Stimulated activated CD4-positive, alpha-beta T cell treated with anti-CD3 and anti-CD28 coated beads, Interleukin-2, amount 100 ng/mL, for 4 hours (primary cell): ENCODE results near the gene MAPRE3.

ENCODE experiments used
- DNase-seq: peaks from one replicate; pipeline ENCODE4 v3.0.0-alpha.2; 2020; ENCODE audit warnings: low read depth

Gene MAPRE3

DNA sequence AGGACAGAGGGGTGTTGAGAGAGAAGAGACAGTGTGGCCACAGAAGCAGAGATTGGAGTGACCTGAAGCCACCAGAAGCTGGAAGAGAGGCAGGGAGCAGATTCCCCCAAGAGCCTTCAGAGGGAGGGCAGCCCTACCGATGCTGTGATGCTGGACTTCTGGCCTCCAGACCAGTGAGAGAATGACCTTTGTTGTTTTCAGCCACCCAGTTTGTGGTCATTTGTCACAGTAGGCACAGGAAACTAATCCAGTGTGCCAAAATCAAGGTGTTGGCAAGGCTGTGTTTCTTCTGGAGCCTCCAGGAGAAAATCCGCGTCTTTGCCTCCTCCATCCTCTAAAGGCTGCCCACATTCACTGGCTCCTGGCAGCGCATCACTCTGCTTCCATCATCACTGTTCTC lies 15.4 kb downstream of the MAPRE3 start:
- DNase-seq = no peak

DNA sequence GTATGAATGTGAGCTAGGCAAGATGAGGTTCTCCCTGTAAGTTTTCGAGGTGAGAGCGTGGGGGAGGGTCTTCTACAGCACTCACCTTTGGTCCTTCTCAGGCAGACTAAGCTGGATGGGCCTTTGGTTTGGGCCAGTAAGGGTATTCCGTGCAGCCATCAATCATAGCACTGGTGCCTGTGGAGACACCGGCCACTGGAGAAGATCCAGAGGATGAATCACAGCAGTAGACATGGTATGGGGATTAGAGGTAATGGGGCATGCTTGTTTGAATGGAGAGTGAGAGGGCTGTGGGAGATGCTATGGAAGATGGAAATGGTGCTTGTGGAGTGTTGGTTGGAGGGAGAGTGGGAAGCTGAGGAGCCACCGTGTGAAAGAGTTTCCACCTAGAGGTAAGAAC lies 16.1 kb downstream of the MAPRE3 start:
- no peak for DNase-seq

GRCh38 chr2:26988058-26988860 lies 17.8 kb downstream of the MAPRE3 start:
- DNase-seq = no peak

DNA sequence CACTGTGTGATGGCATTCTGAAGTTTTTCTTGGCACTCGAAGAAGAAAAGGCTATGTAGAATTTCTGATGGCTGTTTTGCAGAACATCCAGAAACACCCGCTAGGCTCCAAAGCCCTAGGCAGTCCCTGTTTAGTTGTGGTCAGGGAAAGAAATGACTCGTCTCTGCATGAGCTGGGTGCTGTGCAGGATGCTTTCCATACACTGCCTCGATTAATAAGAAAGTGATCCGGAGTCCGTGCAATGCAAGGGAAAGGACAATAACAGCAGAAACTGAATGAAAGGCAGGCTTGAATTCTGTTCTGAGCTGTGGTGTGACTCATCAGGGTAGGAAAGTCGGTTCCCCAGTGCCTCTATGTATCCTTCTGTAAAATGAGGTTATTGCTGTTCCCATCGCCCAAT lies 18.7 kb downstream of the MAPRE3 start:
- DNase-seq = no peak

DNA sequence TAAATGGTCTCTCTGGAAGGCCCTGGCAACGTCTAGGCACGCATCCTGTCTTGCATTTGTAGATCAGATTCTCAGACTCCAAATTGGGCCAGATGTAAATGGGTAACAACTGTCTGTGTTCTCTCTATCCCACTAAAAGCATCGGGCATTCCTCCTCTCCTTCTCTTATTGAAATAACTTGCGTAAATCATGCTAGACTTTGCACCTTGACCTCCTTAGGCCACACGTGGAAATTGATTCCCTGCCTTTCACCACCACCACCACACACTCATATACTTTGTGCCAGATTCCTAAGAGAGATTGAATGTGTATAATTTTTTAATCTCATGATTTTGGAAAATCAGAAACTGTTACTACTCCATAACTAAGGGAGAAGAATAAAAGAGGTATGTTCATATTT lies 21.3 kb downstream of the MAPRE3 start:
- no peak for DNase-seq

- no peak for DNase-seq
Measured at GRCh38 chr2:26993768-26994167, 23.3 kb downstream of the MAPRE3 start.

DNA sequence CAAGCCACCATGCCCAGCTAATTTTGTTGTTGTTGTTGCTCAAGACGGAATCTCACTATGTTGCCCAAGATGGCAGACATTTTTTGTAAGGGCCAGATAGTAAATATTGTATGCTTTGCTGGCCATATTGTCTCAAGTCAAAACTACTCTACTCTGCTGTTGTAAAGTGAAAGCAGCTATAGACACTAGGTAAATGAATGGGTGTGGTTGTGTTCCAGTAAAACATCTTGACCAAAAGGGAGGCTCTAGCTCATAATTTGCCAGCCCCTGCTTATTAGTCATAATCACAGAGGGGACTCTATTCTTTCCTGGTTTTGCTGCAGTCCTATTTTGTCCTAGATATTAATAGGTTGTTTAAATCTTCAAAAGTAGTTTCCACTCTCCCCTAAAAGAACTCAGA lies 24.5 kb downstream of the MAPRE3 start:
- DNase-seq = no peak

- no peak for DNase-seq
Measured at GRCh38 chr2:26997394-26997793, 27.0 kb downstream of the MAPRE3 start.

GRCh38 chr2:26998323-26998722 lies 27.9 kb downstream of the MAPRE3 start:
- no peak for DNase-seq

DNA sequence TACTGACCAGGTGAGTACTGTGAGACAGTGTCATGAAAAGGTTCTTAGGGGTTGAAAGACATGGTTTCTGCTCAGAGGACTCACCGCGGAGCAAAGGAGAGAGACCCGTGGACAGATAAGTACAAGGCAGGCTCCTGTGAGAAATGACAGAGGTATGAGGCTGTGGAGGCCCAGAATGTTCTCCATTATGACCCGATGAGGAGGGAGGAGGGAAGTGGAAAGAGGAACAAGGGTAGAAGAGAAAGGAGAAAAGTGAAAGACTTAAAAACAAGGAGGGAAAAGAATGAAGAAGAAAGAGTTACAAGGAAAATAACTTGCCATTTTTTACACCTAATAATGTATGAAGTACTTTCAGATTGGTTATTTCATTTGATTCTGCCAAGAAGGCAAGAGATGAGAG lies 29.8 kb downstream of the MAPRE3 start:
- no peak for DNase-seq

DNA sequence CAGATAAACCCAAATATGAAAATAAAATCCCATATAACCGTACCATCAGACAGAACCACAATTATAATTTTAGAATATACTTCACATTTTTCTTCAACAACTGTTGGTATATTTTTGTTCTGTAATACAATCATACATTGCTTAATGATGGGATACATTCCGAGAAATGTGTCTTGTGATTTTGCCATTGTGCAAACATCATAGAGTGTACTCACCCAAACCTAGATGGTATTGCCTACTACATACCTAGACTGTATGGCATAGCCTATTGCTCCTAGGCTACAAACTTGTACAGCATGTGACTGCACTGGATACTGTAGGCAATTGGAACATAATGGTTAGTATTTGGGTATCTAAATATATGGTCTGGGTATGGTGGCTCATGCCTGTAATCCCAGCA lies 30.6 kb downstream of the MAPRE3 start:
- DNase-seq = no peak

DNA sequence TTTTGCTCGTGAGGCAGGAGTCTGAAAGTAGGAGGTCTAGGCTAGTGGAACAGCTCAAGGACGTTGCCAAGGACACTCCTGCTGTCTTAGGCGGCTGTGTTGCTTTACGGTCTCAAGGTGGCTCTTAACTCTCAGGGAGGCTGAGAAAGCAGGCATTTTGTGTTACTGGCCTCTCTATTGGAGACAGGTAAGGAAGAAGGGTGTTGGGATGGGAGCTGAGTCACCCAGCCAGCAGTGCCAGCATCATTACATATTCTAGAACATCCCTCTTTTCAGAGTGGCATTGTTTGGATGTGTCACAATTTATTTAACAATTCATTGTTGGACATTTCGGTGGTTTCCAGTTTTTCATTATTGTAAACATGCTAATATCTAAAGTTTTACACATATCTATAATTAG lies 31.5 kb downstream of the MAPRE3 start:
- no peak for DNase-seq

- DNase-seq = no peak
Measured at GRCh38 chr2:27003007-27003406, 32.6 kb downstream of the MAPRE3 start.

GRCh38 chr2:27003857-27004256 lies 33.4 kb downstream of the MAPRE3 start:
- DNase-seq = no peak

DNA sequence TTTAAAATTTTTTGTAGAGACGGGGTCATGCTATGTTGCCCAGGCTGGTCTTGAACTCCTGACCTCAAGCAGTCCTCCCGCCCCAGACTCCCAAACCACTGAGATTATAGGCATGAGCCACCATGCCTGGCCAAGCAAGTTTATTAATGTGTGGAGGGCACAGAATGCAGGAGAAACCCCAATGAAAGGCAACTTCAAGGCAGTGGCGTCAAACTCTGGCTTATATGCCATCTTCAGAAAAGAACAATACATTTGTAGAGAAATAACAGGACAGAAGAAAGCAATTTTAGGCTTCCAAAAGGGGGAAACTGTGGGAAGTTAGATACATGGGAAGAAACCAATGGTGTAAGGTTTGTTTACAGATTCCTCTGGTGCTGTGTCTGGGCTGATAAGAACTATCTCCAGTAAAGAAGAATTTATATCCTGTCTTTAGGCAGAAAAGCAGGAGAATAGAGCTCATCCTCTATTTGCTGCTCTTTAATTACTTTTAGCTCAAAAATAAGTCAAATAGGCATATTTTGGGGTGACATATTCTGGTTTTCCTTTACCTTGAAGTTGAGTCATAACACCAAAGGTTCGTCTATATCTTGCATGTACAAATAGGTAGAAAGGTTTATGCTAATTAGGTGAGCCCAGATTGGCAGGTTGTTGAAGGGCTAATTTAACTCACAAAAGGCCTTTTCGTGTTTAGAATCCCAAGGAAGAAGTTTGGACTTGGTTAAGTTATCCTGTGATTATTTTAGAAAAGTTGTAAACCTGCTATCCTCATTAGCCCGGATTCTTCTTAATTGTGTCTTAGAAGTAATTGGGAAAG lies 36.4 kb downstream of the MAPRE3 start:
- no peak for DNase-seq

DNA sequence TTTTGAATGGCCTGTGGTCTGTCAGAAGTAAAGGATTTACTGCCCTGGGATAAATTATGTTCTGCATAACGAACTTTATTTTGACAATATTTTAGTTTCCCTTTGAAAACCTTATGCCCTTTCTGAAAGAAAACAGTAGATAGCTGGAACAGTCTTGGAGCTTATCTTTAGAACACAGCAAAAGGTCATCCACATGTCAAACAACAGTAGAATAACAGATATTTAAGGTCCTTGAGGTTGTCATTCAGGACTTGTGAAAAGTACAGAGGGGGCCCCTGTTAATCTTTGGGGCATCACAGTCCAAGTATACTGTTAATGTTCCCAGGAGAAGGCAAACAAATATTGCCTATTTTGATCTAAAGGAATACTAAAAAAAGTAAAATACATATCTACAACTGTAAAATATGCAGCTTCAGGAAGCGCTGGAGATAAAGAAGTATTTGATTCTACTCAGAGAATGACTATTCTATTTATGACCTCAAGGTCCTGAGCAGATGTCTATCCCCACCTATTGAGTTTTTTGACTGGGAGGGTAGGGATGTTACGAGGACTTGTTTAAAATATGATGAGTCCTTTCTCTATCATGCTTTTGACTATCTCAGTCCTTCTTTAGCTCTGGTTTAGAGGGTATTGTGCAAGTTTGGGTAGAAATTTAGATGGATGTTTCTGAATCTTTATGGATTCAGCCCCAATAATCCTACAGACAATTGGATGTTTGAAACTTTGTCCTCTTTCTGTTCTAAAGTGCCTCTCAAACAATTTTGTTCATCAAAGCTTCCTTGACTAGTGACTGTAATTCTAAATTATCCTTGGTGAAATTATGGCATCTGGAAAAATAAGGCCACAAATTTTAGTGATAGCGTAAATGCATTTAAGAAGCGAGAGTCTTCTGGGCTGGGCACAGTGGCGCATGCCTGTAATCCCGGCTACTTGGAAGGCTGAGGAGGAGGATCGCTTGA lies 37.3 kb downstream of the MAPRE3 start:
- DNase-seq = no peak

GRCh38 chr2:27008678-27009077 lies 38.2 kb downstream of the MAPRE3 start:
- DNase-seq = no peak

GRCh38 chr2:27009083-27009482 lies 38.6 kb downstream of the MAPRE3 start:
- no peak for DNase-seq

DNA sequence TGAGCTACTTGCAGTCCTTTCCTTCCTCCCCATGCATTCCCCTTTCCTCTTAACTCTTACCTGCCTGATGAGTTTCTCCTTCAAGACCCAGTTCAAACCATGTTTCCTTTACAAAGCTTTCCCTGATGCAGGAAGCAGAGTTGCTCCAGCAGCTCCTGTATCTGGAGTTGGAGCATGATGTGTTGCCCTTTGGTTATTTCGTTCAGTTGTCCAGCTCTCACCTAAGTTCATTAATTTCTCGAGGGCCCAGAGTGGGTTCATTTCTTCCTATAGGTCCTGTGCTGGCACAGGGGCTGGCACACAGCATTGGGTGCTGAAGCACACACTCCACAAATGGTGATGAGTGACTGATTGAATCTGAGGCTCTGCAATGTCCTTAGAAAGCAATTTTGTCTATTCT lies 39.3 kb downstream of the MAPRE3 start:
- no peak for DNase-seq

DNA sequence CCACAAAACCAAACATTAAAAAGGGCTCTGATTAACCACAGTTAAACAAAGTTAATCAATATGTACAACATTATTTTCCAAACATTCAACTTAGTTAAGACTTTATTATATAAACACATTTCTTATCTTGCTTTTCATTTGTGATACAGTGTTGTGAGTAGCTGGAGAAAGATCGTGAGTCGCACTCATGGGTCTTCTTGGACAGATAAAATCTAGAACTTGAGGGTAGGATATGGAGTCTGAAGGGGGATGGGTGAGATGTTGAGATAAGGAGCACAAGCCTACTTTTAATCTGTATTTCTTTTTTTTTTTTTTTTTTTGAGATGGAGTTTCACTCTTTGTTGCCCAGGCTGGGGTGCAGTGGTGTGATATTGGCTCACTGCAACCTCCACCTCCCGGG lies 39.7 kb downstream of the MAPRE3 start:
- no peak for DNase-seq

GRCh38 chr2:27013738-27014137 lies 43.3 kb downstream of the MAPRE3 start:
- DNase-seq = no peak

DNA sequence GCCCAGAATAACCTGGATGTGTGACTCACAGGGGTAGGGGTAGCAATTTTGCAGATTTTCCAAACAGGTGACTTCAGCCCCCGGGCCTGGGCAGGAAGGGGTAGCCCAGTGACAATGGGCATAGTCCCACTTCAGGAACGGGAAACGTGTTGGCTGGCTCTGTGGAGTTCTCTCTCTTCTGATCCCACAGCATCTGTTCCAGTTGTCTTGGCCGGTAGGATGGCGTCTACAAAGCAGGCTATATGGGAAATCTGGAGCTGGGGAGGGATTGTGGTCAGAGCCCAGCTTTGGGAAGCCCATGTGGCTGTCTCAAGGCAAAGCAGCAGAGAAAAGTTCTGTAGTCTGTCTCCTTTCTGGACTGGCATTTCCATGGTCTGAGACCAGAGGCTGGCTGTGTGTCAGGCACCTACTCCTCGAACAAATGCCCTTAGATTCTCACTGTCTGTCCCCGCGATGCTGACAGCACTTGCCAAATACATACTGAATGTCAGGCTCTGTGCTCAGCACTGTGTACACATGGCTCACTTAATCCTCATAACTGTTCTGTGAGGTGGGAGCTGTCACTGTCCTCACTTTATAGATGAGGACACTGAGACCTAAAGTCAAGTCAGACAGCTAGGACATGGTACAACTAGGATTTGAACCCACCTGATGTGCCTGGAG lies 44.5 kb downstream of the MAPRE3 start:
- no peak for DNase-seq
